Ecto neural progenitor cell (in vitro differentiated cells): ENCODE data around the gene AGAP1.
A peak's percentile ranks its signal among the peaks of the same experiment; 100 is the strongest.

Source experiments
- DNase-seq: peaks from one replicate; pipeline ENCODE4 v3.0.0-alpha.2; 2018; ENCODE audit warnings: low spot score

AGAP1 gene

DNA sequence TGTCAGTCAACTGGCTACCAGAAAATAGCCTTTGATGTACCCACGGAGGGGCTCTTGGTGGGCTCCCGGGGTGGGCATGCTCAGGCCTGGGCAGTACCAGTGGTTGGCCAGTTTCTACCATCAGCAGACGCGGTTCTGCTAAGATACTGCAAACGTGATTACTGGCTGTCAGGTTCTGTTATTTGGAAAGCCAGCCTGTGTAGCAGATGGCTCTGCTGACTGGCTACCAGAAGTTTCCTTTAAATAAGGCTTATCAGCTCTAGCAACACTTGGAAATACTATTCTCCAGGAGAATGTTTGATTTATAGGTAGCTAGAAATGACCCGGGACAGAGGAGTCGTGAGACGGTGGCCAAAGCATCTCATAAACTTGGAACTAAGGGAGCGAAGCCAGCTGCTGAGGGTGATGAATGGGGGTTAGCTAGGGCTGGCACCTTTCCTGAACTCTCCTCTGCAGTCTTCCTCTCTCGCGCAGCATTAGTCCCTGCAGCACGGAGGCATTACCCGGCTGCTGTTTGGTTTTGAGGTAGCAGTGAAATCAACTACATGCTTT lies 171.9 kb downstream of the AGAP1 start:
- no peak for DNase-seq

DNA sequence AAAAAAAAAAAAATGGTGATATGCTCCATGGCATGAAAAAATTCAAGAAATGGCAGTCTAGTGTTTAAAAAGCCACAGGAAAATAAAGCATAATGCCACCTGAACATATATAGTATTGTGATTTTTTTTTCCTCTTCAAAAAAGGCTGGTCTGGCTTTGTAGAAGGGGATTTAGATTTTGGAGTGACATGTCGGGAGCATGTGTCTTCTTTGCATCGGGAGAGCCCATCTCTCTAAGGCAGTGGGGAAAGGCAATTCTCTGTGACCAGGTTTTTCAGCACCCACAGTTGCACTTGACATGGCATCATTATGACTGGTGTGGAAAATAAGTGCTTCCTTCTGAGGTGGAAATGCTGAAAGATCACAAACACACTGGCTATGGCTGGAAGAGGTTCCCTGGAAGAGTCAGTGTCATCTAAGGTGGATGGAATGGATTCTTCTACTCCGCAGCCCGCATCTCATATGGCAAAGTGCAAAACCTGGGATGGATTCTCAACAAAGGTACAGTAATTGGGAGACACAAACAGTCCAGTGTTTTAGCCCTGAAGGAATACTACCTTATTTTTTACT lies 172.5 kb downstream of the AGAP1 start:
- no peak for DNase-seq

DNA sequence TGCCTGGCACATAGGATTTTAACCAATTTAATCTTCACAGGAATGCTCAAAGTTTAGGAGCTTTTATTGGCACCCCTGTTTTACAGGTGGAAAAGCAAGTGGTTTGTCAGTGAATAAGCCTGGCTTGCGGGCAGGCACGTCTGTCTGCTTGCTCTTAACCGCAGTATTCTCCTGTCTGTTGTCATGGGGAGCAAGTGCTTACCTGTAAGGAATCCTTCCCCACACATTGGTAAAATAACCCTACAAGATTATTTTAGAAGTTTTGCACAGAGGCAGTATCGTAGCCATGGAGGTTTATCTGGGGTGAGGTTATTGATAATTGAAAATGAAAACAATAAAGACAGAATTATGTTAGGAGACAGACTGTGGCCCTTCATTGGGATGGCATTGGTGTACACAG lies 174.9 kb downstream of the AGAP1 start:
- no peak for DNase-seq

GRCh38 chr2:235669269-235669831 lies 175.5 kb downstream of the AGAP1 start:
- peak; percentile 87 for DNase-seq

GRCh38 chr2:235669983-235670962 lies 176.4 kb downstream of the AGAP1 start:
- peak; percentile 75 for DNase-seq

GRCh38 chr2:235670974-235671787 lies 177.3 kb downstream of the AGAP1 start:
- peak; percentile 66 for DNase-seq

- no peak for DNase-seq
Observed at GRCh38 chr2:235672720-235673119, 178.9 kb downstream of the AGAP1 start.

DNA sequence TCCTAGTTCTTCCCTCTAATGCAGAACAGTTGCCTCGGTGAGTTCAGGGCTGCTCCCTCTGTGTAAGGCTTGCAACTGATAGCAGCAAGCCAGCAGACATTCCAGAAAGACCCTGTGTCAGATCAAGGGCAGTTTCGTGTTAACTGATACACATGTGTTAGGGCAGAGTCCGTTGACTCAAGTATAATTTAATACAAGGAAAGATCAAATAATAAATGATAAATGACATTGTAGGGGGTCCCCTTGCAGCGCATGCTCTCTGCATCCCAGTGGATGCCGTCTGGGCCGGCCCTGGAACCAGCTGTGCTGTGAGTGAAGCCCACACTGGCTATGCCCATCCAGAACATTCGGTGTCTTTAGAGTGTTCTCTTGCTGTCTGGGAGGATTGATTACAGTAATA lies 180.3 kb downstream of the AGAP1 start:
- no peak for DNase-seq

DNA sequence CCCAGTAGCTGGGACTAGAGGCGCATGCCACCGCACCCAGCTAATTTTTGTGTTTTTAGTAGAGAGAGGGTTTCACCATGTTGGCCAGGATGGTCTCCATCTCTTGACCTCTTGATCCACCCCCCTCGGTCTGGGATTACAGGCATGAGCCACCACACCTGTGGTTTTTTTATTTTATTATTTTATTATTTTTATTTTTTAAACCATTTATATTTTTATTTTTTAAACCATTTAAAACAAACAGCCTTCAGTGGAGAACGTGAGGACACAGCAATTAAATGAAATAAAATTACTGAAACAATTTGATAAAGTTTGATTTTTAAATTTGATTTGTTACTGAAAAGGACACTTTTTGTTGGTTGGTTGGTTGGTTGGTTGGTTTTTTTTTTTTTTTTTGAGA lies 181.0 kb downstream of the AGAP1 start:
- DNase-seq = no peak

DNA sequence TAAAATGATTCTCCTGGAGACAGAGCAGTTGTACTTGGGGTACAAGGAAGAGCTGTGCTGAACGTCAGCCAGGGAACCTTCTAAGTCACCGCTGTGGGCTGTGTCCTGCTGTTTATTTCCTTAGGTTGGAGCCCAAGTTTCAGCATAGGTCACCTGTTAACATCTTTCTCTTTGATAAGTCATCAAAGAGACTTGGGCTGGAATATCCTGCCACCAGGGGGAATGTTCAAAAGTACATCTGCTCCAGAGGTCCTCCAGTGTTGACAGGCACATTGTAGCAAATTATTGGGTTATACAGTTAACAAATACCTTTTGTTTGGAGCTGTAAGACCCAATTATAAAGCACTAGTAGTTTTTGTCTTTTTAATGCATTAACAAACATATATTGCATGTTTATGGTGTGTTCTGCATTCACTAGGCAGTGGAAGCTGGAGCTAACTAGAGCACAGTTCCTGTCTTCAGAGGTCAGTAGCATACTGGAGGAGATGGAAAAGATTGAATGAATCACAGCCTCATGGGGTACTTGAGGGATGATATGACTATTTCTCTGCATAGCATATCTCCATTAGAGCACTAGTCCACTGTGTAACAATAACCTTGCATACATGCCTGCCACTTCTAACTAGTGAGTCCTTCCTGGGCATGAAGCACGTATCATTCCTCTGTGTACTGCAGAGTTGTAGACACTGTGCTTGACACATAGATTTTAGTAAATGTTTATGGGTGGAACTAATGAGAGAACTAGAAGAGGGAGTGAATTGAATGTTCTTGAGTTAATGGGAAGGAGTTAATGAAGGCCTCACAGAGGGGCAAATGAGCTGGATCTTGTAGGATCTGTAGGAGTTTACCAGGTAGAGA lies 182.1 kb downstream of the AGAP1 start:
- DNase-seq = no peak

DNA sequence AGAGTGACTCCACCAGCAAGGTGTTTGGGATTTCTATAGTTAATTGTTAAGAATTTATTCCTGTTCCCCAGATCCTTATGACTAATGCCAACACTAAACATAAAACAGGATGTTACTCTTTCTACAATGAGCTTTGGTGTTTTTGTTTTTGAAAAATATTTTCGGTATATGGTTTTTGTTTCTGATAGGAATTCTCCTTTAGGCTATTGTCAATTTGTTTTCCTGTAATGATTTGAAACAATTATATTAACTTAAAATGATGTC lies 182.6 kb downstream of the AGAP1 start:
- DNase-seq = no peak

DNA sequence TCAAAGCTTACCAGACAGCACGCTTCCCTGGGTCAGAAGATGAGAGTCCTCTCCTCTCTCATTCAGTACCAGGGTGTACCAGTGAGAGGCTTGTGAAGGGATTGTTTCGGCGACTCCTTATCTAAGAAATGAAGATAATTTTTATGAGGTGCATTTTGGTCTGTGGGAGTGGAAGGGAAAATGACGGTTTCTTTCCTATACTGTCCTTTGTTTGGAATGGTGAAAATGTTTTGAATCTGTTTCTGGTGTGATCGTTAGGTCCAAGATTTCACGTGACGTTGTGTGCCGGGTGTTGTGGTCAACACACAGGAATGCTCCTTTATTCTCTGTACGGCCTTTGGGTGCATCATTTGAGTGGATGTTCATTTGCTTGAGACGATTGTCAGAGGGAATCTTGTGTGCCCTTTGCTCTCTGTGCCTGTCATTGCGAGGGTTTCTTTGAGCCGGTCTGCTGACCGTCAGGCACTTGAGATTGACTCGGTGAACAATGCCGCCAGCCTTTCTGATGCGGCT lies 183.5 kb downstream of the AGAP1 start:
- DNase-seq = no peak

GRCh38 chr2:235677937-235678336 lies 184.1 kb downstream of the AGAP1 start:
- DNase-seq = no peak

GRCh38 chr2:235678712-235679111 lies 184.9 kb downstream of the AGAP1 start:
- DNase-seq = no peak

- no peak for DNase-seq
Observed at GRCh38 chr2:235679471-235679870, 185.6 kb downstream of the AGAP1 start.

- no peak for DNase-seq
Observed at GRCh38 chr2:235685024-235685721, 191.3 kb downstream of the AGAP1 start.

GRCh38 chr2:235688511-235689426 lies 194.9 kb downstream of the AGAP1 start:
- no peak for DNase-seq

DNA sequence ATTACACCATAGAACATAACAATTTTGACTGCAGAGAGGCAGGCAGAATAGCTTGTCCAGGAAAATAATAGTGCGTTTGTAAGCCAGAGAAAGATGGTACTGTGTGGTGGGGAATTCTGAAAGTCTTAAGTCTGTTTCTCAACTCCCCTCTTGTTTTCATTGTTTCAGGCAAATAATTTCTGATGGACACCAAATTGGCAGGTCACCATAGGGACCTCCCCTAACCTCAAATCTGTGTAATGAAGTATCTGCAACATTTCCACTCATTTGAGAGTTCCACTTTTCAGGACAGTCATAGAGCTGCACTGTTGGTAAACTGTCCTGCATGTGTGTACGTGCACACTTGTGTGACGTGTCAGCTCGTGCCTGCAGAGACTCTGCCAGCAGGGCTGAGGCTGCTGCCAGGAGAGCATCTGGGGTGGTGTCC lies 195.6 kb downstream of the AGAP1 start:
- DNase-seq = no peak

DNA sequence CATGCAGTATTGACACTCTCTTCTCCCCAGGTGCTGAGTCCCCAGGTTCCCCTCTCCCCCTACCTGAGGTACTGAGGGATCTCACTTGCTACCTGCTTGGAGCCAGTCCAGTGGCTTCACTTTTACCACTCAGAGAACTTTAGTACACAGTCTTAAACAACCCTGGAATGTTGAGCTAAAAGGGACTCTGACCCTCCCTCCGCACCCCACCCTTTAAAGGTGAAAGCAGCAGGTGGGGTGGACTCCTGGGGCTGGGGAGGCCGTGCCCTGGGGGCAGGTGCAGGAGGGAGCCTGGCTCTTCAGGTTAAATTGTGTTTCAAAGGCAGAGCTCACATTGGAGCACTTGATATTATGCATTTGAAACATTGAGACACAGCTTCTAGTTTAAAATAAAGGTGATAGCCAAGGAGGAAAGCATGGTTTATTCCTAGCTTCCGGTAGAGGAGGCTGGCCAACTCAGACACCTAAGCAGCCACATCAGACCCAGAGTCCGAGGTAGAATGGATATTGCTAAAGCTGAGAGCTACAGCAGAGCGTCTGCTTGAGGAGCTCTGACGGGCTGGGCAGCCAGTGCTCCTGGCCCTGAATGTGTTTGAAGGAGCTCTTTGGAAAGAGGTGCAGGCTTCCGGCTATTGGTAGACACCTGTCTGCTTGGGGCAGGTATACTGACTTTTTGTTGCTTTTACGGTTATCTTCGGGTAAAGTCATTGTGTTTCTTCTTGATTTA lies 196.4 kb downstream of the AGAP1 start:
- no peak for DNase-seq
